Endodermal cell (in vitro differentiated cells): Measurements from ENCODE around the gene USP9X. TPM values are rescaled to one million over a fixed set of nuclear protein-coding genes. Genes with fewer than 3 reads are reported as not detected.
"Not testable (repeated sequence)": the region's sequence is repeated elsewhere in the genome, so short reads cannot be mapped to it uniquely, and the experiment has no call there.

Source experiments
- DNase-seq: peaks from one replicate; pipeline ENCODE4 v3.0.0-alpha.2; 2017
- H3K27ac ChIP-seq: 2 replicates; pipeline ENCODE4 v1.5.1; 2013; ENCODE audit warnings: mild to moderate bottlenecking, low read depth, low read length, moderate library complexity
- H3K27me3 ChIP-seq: 2 replicates; pipeline ENCODE4 v1.6.1; 2013; ENCODE audit warnings: mild to moderate bottlenecking, low read length, moderate library complexity; ENCODE audit not compliant: insufficient read depth, control insufficient read depth, poor library complexity, severe bottlenecking
- H3K36me3 ChIP-seq: 2 replicates; pipeline ENCODE4 v1.7.0; 2013; ENCODE audit warnings: mild to moderate bottlenecking, low read length, moderate library complexity; ENCODE audit not compliant: control insufficient read depth, insufficient read depth
- H3K4me1 ChIP-seq: one replicate; pipeline ENCODE4 v1.7.0; 2013; ENCODE audit warnings: low read length; ENCODE audit not compliant: control insufficient read depth, insufficient read depth
- H3K4me3 ChIP-seq: 2 replicates; pipeline ENCODE4 v1.5.1; 2013; ENCODE audit warnings: mild to moderate bottlenecking, low read length, moderate library complexity
- H3K9ac ChIP-seq: 2 replicates; pipeline ENCODE4 v1.6.1; 2013; ENCODE audit warnings: mild to moderate bottlenecking, low read length, moderate library complexity; ENCODE audit not compliant: poor library complexity, severe bottlenecking; ENCODE audit errors: extremely low read depth
- H3K9me3 ChIP-seq: 2 replicates; pipeline ENCODE4 v1.6.1; 2013; ENCODE audit warnings: mild to moderate bottlenecking, low read length, moderate library complexity; ENCODE audit not compliant: control insufficient read depth
- H3K27ac Mint-ChIP-seq: 2 replicates; pipeline ENCODE4 v1.8.0; 2020; ENCODE audit warnings: mixed read lengths
- H3K27me3 Mint-ChIP-seq: 2 replicates; pipeline ENCODE4 v1.8.0; 2021; ENCODE audit warnings: mild to moderate bottlenecking, mixed read lengths; ENCODE audit not compliant: insufficient read depth
- H3K36me3 Mint-ChIP-seq: 2 replicates; pipeline ENCODE4 v1.8.0; 2020; ENCODE audit warnings: low read depth, mixed read lengths
- H3K4me1 Mint-ChIP-seq: 2 replicates; pipeline ENCODE4 v1.8.0; 2020; ENCODE audit warnings: mixed read lengths
- H3K4me3 Mint-ChIP-seq: 2 replicates; pipeline ENCODE4 v1.8.0; 2020; ENCODE audit warnings: mild to moderate bottlenecking, moderate library complexity, mixed read lengths
- H3K9me3 Mint-ChIP-seq: 2 replicates; pipeline ENCODE4 v1.8.0; 2020; ENCODE audit warnings: mild to moderate bottlenecking, mixed read lengths
- WGBS, 2 experiments: methylation state at CpG; one replicate each; pipeline versions ENCODE4 v1.1.5 to v1.1.7; 2013; ENCODE audit warnings: missing lambda C conversion rate in 2 of 2, mixed read lengths in 1 of 2; ENCODE audit not compliant: insufficient coverage in 1 of 2, insufficient read length in 1 of 2; 5-methylcytosine and 5-hydroxymethylcytosine counted together
- total RNA-seq, 2 donors: library from RNA; stranded (reverse); fragmentation: NEBNext Ultra II Directional in 1 of 2; extraction: Animal tissue kit (Norgen Biotek cat#: 25700) in 1 of 2; gene quantifications; 2 replicates in 1 of 2; 3 replicates in 1 of 2; pipeline ENCODE4 v1.2.1, GENCODE V29; 2021
- TF ChIP-seq, protein P1 (sequence below): fragments of 200-600 bp; sonication (generic); conservative IDR thresholded peaks from 2 replicates; pipeline ENCODE4 v1.5.0; 2021; ENCODE audit warnings: antibody characterized with exemption, mild to moderate bottlenecking

The USP9X gene
- total RNA-seq, 2 donors from 2014 or later: 88.1 to 128 TPM

DNA sequence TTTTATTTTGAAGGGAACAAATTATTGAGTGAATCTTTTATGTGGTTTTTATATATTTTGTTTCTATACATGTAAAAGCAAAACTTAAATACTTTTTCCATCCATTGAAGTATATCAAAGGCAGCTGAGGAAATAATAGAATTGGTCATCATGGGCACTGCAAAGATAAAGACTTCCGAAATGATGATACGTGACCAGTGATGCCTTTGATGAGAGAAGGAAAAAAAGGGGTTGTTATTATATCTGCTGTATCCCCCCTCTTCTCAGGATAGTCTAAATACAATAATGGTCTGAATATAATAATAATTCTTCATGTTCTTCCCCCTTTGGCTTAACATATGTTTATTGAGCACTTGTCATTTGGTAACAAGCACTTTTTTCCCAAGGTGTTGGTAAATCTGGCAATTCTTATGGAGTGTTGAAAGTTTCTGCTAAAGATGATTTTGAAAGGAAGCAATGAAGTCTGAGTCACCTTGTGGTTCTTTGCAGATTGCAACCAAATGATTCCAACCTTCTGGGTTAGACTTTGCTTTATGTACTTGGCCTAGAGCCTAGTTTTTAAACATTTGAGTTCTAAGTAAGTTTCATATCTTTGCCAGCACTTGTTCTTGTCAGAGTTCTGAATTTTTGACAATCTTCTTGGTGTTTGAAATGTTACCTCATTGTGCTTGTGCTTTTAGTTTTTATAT, 60.8 kb downstream of the USP9X start:
- H3K4me1 ChIP-seq: no peaks in the 10 kb centered on the region
- H3K4me1 Mint-ChIP-seq: no peaks in the 10 kb centered on the region
- H3K4me3 Mint-ChIP-seq: no peak overlapping the region
- no peak overlapping the region for H3K27ac Mint-ChIP-seq
- H3K9me3 ChIP-seq: no peaks in the 10 kb centered on the region
- H3K36me3 Mint-ChIP-seq: peaks cover 61% of the 10 kb centered on the region
- H3K9ac ChIP-seq: no peak overlapping the region
- peaks cover 90% of the 10 kb centered on the region for H3K36me3 ChIP-seq
- TF ChIP-seq, protein P1, sequence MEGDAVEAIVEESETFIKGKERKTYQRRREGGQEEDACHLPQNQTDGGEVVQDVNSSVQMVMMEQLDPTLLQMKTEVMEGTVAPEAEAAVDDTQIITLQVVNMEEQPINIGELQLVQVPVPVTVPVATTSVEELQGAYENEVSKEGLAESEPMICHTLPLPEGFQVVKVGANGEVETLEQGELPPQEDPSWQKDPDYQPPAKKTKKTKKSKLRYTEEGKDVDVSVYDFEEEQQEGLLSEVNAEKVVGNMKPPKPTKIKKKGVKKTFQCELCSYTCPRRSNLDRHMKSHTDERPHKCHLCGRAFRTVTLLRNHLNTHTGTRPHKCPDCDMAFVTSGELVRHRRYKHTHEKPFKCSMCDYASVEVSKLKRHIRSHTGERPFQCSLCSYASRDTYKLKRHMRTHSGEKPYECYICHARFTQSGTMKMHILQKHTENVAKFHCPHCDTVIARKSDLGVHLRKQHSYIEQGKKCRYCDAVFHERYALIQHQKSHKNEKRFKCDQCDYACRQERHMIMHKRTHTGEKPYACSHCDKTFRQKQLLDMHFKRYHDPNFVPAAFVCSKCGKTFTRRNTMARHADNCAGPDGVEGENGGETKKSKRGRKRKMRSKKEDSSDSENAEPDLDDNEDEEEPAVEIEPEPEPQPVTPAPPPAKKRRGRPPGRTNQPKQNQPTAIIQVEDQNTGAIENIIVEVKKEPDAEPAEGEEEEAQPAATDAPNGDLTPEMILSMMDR: peak; percentile 18
- no peaks in the 10 kb centered on the region for H3K27me3 Mint-ChIP-seq
- H3K27ac ChIP-seq: no peak overlapping the region
- no peak overlapping the region for H3K4me3 ChIP-seq
- WGBS, 2 experiments: 100% methylated on average over 2 of the region's 2 CpGs; no CpG with 5 or more reads in 1 of the 2 experiments
- peaks cover 3% of the 10 kb centered on the region for H3K9me3 Mint-ChIP-seq
- no peak for DNase-seq
- no peaks in the 10 kb centered on the region for H3K27me3 ChIP-seq

DNA sequence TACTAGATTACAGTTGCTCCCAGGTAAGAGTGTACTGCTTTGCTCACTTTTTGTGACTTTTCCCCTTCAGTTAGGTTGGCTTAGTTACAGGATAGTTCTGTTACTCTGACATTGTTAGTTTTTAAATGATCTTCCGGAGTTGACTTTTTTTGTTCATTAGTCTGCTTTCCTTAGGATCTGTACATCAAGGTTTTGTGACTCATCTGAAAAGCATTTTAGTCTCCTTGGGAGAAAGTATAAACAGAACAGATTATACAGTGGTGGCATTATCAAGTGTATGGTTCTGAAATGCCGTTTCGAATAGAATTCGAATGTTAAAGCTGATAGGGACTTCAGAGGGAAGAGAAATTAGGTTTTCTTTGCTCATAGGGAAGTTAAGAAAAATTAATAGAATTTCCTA, 63.3 kb downstream of the USP9X start:
- no peak overlapping the region for H3K27ac ChIP-seq
- peaks cover 86% of the 10 kb centered on the region for H3K36me3 ChIP-seq
- H3K9ac ChIP-seq: no peak overlapping the region
- peaks cover 5% of the 10 kb centered on the region for H3K4me1 Mint-ChIP-seq
- H3K9me3 Mint-ChIP-seq: peaks cover 3% of the 10 kb centered on the region
- H3K27ac Mint-ChIP-seq: no peak overlapping the region
- WGBS, 2 experiments: 93% methylated on average over 4 of the region's 4 CpGs; no CpG with 5 or more reads in 1 of the 2 experiments
- TF ChIP-seq, protein P1: no peak
- DNase-seq: no peak
- peaks cover 8% of the 10 kb centered on the region for H3K4me1 ChIP-seq
- no peaks in the 10 kb centered on the region for H3K9me3 ChIP-seq
- no peaks in the 10 kb centered on the region for H3K27me3 Mint-ChIP-seq
- no peak overlapping the region for H3K4me3 Mint-ChIP-seq
- no peak overlapping the region for H3K4me3 ChIP-seq
- no peaks in the 10 kb centered on the region for H3K27me3 ChIP-seq
- peaks cover 61% of the 10 kb centered on the region for H3K36me3 Mint-ChIP-seq

DNA sequence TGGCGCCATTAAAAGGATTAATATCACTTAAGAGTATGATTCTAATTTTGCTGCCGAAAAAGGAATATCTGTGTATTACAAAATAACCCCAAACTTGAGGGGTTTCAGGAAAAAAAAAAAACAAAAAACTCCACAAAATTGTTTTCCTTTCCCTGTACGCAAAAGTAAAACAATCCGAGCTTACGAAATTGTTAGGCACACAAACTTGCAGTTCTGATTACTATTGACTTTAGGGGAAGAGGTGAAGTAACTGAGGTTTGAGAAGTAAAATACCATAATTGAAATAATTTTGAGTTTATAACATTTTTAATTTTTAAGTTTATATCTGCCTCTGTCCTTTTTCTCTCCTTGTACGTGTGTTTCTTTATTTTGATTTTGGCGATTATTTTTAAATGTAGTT, 64.8 kb downstream of the USP9X start:
- no peak for DNase-seq
- no peak overlapping the region for H3K4me3 ChIP-seq
- Mint-ChIP-seq H3K27me3 (no peaks in the 10 kb centered on the region), H3K27ac (no peak overlapping the region), H3K36me3 (peaks cover 62% of the 10 kb centered on the region), H3K4me1 (peaks cover 13% of the 10 kb centered on the region), H3K9me3 (peaks cover 3% of the 10 kb centered on the region), H3K4me3 (no peak overlapping the region)
- no peaks in the 10 kb centered on the region for H3K27me3 ChIP-seq
- H3K4me1 ChIP-seq: peaks cover 14% of the 10 kb centered on the region
- peaks cover 85% of the 10 kb centered on the region for H3K36me3 ChIP-seq
- WGBS, 2 experiments: 100% methylated on average over 3 of the region's 7 CpGs; no CpG with 5 or more reads in 1 of the 2 experiments
- no peak overlapping the region for H3K27ac ChIP-seq
- H3K9me3 ChIP-seq: no peaks in the 10 kb centered on the region
- TF ChIP-seq, protein P1: no peak
- H3K9ac ChIP-seq: no peak overlapping the region

DNA sequence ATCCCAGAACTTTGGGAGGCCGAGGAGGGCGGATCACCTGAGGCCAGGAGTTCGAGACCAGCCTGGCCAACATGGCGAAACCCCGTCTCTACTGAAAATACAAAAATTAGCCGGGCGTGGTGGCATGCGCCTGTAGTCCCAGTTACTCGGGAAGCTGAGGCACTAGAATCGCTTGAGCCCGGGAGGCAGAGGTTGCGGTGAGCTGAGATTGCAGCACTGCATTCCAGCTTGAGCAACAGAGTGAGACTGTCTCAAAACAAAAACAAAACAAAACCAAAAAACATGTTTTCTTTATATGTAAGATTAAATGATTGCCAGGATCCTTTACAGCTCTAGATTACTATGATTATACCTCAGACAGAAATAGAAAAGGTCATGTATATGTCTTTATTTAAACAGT, 66.5 kb downstream of the USP9X start:
- H3K27me3 ChIP-seq, H3K9me3 Mint-ChIP-seq, H3K27ac ChIP-seq, DNase-seq, H3K9me3 ChIP-seq, H3K27me3 Mint-ChIP-seq, H3K4me3 ChIP-seq, H3K27ac Mint-ChIP-seq, H3K4me3 Mint-ChIP-seq, H3K9ac ChIP-seq: not testable (repeated sequence)
- Mint-ChIP-seq H3K4me1 (peaks cover 13% of the 10 kb centered on the region), H3K36me3 (peaks cover 51% of the 10 kb centered on the region)
- WGBS, 2 experiments: 95 to 100% methylated on average over 5 to 12 of the region's 12 CpGs
- peaks cover 21% of the 10 kb centered on the region for H3K4me1 ChIP-seq
- H3K36me3 ChIP-seq: peaks cover 85% of the 10 kb centered on the region
